GM19468 (cell line): ENCODE results near the gene EXOC2.
A peak's percentile ranks its signal among the peaks of the same experiment; 100 is the strongest.

Experiments
- ATAC-seq: cut with Tn5 transposase; IDR thresholded peaks from one replicate; pipeline ENCODE4 v1.9.1; 2021; ENCODE audit warnings: mild to moderate bottlenecking, moderate library complexity, moderate number of reproducible peaks; ENCODE audit not compliant: unreplicated experiment; ENCODE audit errors: extremely low read depth

The EXOC2 gene

DNA sequence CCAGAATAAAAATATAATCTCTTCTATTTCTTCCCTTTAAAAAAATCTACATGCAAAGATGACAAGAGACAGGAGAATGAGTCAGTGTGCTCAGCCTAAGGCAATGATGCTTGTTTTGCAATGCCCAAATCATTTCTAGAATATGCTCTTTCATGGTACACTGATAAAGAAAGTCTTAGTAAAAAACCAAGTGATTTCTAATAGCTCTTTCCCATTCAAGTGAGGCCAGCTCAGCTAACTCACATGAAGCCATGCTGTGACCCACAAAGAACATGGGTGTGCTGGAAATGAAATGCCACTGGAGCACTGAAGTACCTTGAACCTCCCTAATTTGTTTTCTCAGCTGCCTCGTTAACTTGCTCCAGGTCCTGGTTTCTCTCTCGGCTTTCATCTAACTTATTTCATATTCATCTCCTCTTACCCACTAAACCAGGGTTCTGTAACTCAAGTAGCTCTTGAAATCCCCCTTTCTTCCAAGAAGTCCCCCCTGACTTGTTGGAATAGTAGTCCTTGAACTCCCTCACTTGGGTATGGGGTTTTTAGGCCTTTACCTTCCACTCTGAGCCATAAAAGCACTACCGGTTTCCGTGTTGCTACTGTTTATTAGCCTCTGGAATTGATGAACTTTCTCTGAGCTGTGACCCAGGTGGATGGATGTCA, 208.7 kb downstream of the EXOC2 start:
- ATAC-seq = no peak

DNA sequence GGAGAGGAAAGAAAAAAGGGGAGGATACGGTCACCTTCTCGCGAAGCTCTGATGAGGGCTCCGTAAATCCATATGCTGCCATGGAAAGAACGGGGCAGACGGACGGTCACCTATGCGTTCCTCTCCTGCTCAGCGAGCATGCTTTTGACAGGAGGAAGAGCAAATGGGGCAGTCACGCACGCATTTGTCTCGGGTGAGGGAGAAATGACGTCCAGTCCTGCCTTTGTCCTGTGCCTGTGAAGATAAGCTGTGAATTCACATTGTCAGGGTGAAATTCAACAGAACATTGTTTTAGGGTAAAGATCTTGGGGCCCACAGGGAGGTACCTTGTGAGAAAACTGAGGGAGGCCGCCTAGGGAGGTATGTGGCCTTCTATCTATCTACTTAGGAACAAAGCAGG, 217.6 kb downstream of the EXOC2 start:
- ATAC-seq = no peak

DNA sequence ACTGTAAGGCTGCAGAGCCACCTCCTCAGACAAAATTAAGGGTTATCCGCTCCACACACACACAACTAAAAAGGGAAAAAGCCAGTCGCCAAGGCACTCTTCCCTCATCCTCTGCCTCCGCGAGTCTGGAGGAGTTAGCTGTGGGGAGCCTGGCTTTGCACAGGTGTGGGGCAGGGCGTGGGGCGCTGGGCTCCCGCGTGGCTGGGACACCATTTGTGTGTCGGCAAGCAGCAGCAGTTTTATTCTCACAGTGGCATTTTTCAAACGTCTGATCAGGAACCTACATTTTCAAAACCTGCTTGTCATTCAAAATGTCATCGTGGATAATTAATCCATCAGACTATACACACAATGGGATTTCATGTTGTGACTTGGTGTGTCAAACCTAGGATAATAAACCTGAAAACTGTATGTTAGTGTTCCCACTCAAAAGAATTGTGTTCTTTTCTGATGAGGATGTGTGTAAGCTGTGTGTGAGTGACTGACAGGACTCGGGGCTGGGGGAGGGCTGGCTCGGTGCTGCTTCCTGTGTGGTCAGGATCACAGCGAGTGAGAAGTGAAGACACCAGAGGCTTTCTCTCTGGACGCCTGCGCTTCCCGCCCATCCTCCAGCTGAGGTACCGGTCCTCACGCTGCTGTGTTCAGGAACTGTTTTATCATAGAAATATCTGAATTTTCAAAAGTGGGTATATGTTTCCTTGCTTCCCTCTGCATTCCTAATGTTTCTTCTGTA, 218.3 kb downstream of the EXOC2 start:
- peak; percentile 60 for ATAC-seq

DNA sequence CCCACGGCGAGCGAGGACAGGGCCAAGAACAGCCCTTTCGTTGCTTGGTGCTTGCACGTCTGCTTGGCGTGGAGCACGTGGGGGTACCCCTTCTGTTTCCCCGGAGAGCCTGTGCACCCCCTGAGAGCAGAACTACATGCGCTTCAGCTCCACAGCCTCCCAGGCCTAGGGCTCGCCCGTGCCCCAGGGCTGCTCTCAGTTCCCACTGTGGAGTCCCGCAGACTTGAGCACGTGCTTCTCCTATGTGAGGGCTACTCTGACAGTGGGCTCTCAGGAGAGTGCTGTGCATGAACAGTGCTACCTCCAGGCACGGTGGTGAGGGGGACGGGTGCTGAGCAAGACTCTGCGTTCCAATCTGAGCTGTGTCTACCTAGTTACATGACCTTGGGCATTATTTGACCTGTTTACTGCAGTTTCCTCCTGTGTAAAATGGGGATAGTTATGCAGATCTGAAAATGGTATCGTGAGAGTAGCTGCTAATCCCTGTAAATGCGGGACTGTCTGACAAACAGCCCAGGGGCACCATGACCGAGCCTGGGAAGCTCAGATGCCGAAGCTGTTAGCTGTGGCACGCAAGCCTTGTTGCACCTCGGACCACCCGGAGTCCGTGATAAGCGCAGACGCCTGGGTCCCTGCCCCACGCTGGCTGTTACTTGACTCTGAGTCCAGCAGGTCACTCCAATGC, 219.0 kb downstream of the EXOC2 start:
- no peak for ATAC-seq

DNA sequence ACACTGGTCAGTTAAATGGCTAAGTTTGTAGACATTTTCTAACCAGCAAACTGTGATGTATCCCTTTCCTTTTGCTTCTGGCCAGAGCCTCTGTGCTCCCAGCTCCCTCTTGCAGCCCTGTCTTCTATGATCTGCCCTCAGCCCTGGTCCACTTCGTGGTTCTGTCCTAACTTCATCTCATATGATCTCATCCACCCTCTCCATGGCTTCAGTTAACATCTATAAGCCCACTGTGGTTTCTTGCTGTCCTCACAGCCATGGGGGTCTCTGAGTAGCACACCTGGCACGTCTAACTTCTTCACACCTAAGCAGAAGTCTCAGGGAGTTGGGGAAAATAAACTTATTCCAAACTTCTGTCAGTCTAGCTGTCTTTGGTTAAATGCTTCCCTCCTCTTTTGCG, 219.6 kb downstream of the EXOC2 start:
- ATAC-seq = no peak

DNA sequence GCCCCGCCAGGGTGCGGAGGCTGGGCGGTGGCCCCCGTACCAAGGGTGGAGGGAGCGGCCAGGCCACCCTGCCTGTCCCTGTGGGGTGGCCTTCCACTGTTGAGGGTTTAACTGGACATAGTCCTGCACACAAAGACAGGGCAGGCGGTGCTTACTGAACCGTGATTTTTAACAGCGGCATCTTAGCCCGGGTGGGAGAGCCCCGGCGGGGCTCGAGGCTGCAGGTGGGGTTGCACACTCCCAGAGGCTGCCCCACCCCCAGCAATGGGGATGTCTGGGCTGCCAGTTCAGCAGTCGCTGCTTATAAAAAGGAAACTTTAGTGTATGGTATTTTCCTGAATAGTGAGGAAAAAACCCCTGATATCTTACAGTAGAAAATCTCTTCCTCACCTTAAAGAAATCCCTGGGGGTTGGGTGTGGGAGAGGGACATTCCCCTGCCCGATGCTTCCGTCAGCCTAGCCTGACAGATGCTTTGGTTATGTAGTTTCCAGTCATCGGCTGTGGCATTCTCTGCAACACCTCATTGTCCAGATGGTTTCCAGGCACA, 222.0 kb downstream of the EXOC2 start:
- ATAC-seq = peak; percentile 16

DNA sequence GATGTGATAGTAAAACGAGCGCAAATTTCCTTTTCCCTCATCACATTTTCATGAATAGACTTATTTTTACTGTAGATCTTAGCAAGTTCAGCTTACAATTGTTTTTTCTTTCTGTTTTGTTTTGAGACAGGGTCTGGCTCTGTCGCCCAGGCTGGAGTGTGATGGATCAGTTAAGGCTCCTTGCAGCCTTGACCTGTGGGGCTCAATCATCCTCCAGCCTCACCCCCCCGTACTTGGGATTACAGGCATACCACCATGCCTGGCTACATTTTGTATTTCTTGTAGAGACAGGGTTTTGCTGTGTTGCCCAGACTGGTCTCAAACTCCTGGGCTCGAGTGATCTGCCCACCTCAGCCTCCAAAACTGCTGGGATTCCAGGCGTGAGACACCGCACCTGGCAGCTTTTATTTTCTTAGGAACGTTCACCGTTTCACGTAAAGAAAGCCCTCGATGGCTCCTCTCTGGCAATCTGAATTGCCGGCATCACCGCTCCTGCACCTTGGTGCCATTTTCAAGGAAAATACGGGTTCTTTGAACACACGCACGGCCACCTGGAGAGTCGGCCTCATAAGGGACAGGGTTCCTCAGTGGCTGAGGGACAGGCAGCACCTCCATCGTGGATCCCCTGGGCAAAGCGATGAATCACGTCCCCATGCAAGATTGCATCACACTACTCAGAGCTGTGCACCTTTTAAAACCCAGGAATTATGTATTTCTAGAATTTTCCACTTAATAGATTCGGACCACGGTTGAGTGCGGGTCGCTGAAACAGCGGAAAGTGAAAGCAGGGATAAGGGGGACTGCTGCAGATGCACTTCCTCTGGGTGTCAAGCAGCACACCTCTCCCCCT, 222.7 kb downstream of the EXOC2 start:
- peak; percentile 5 for ATAC-seq

DNA sequence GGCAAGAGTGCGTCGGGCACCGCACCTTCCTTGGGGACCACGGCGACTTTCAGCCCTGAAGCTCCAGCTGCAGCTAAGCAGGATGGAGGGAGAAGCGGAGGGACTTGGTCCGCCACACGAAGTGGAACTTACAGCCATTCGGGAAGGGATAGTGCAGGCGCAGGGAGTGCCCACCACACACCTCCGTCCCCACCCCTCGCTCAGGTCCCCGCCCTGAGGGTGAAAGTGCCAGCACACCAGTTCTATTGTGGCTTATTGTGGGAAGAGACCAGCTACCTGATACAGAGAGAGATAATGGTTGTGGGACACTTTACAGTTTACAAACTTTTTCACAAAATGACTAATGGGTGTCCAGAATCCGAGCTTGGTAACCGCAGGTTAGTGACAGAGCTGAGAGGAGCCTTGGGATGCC, 225.3 kb downstream of the EXOC2 start:
- ATAC-seq = no peak

DNA sequence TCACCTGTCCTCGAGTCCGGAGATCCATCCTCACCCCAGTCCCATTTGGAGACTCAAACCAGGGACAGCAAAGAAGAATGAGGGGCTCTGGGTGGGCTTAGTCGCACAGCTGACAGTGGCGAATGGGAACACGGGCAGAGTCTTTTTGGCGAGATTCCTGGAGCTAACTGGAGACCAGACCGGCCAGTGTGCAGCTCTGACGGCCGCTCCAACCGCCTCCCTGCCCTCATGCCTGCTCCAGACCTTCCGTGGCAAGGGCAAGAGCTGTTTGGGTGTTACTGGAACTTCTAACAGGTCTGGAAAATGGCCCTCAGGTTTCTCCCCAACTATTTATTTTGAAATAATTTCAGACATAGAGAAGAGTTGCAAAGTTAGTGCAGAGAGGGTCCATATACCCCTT, 225.8 kb downstream of the EXOC2 start:
- ATAC-seq = no peak

DNA sequence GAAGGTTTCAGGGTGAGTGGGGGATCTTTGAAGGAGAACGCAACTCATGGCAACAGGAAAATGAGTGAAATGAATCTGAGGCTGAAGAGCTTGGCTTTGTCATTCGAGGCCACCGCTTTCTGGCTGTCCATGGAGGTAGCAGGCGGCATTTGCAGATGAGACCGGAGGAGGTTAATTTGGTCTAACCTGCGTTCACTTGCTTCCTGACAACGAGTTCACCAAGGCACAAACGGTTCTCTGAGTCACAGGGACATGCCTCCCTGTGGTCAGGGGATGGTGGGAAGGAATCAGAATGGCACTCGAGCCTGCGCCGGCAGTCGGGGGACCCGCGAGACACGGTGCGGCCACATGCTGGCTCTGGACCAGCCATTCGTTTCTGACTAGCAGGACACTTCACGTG, 226.4 kb downstream of the EXOC2 start:
- no peak for ATAC-seq

DNA sequence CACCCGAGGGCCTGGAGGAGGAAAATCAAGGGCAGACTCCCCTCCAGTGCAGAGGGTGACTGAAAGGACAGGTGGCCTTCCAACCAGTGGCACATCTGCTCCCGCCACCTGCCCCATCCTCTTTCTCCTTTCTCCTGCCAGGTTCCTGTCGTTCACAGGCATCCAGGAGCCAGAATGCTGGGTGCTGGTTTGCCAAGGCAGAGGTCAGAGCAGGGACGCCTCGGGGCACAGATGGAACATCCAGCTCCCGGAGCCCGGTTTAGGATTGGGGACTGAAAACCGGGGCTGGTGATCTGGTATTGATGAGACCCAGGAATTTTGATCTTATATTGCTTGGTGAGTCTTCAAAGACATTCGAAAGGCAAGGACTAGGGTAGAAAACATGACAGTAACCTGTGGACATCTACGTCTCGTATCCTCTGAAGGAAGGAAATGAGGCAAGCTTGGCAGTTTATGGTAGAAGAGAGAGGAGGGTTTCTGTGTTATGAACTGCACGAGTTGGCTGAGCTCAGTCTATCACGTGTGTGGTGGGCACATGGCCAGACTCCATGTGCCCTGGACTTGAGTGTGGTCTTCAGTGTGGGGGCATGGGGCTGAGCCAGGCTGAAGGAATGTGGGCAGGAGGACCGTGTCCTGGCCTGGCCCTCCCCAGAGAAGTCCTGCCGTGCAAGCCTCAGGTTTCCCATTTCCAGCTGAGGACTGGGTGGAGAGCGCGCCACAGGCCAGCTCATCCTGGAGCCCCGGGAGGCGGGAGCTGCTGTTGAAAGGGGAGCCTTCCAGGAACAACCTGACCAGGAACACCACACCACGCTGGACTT, 227.2 kb downstream of the EXOC2 start:
- ATAC-seq = no peak

DNA sequence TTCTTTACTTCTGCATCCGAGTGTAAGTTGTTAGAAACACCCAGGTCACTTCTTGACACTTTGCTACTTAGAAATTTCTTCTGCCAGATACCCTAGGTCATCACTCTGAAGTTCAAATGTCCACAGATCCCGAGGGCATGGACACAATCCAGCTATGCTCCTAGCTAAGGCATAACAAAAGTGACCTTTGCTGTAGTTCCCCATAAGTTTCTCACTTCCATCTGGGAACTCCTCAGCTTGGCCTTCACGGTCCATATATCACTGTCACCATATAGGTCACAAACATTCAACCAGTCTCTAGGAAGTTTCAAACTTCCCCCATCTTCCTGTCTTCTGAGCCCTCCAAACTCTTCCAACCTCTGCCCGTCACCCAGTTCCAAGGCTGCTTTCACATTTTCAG, 236.1 kb downstream of the EXOC2 start:
- ATAC-seq = no peak

DNA sequence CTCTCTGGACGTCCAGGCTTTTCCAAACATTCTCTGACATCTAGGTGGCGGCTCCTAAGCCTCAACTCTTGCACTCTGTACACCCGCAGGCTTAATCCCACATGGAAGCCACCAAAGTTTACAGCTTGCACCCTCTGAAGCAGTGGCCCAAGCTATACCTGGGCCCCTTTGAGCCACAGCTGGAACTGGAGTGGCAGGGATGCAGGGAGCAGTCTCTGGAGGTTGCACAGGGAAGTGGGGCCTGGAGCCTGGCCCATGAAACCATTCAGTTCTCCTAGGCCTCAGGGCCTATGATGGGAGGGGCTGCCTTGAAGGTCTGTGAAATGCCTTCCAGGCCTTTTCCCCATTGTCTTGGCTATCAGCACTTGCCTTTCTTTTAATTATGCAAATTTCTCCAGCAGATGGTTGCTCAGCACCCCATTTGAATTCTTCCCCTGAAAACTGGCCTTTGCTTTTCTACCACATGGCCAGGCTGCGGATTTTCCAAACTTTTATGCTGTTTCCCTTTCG, 236.5 kb downstream of the EXOC2 start:
- no peak for ATAC-seq

DNA sequence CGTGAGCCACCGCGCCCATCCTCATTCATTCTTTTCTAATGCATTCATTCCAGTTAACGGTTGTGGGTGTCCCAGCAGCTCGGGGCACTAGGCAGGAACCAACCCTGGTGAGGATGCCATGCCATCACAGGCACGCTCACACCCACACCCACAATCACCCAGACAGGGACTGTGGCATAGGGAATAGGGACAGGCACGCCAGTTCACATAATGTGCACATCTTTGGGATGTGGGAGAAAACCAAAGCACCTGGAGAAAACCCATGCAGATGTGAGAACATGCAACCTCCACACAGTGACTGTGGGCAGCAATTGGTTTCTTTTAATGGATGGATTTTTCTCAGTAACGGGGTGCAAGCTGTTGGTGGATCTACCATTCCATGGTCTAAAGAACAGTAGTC, 237.1 kb downstream of the EXOC2 start:
- no peak for ATAC-seq

DNA sequence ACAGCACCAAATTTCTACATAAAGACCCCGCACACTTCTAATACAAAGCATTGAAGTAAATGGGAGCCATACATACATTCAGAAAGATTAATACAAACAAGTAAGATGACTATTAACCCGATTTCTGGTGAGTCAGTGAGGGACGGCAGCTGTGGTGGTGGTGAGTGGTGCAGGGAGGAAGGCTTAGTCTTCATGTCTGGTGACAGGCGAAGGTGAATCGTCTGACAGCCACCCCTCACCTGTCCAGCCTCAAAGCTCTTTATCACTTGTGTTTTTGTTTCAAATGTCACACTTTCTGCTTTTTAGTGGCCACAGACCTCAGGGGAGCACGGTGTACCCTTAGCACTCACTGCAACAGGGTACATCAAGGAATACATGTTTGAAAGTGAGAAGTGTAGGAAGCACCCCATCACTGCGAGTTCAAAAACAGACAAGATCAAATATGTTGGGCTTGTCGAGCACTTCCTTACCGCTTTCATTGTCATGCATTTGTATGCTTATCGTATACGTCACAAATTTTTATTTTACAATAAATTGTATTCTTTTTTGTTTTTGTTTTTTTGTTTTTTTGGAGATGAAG, 237.8 kb downstream of the EXOC2 start:
- ATAC-seq = no peak

DNA sequence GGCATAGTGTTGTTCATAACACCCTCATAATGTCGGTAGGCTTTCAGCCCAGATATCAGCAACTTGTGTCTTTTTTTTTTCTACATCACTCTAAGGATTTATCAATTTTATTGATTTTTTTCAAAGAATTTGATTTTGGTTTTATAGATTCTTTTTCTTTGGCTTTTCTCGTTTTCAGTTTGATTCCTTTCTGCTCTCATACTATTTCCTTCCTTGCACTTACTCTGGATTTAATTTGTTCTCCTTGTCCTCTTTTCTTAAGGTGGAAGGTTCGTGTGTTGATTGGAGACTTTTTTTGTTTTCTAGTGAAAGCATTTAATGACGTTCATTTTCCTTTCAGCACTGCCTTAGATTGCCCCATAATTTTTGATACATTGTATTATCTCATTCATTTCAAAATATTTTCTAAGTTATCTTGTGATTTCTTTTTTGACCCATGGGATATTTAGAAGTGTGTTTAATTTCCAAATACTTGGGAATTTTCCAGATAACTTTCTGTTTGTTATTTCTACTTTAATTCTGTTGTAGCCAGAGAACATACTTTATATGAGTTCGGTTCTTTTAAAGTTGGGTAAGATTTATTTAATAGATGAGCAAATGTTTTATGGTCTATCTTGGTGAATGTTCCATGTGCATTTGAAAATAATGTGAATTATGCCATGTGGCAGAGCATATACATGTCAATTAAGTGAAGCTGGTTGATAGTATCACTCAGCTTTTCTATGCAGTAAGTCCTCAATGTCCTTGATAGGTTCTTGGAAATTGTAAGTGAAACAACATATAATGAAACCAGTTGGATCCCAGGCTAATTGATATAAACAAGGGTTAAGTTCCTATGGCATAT, 238.6 kb downstream of the EXOC2 start:
- no peak for ATAC-seq

DNA sequence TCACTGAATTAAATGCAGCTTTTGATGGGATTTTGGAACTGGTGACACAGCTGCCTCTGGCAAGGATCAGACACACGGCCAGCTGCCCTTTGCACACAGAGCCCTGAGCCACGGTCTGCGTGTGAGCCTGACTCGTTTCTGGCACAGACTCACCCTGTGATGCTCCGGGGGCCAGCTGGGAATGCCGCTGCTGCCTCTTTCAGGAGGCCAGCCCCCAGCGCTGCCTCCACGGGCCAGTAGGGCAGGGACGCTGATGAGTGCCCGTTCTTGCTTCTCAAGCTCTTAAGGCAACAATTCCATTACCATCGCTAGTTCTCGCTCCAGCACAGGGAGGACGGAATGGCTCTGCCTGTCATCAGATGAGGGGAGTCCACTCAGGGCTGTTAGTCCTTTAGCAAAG, 239.8 kb downstream of the EXOC2 start:
- ATAC-seq = no peak
